Breast epithelium (tissue), 4 donors: Measurements from ENCODE around the gene GNB1L. TPM values are rescaled to one million over a fixed set of nuclear protein-coding genes. Genes with fewer than 3 reads are reported as not detected.

Experiments
- DNase-seq, 2 donors: peaks; one replicate each; pipeline ENCODE4 v3.0.0-alpha.2; 2019; ENCODE audit warnings: low spot score in 2 of 2
- H3K27ac ChIP-seq, 2 donors: fragments of 200-600 bp; sonication (generic) in 1 of 2; one replicate each; pipeline ENCODE4 v1.5.1; 2016 to 2019; ENCODE audit warnings: mild to moderate bottlenecking in 1 of 2
- H3K27me3 ChIP-seq, 2 donors: fragments of 200-600 bp; sonication (generic) in 1 of 2; one replicate each; pipeline versions ENCODE4 v1.5.1 to v1.6.0; 2017 to 2019; ENCODE audit warnings: control low read depth in 1 of 2, mild to moderate bottlenecking in 1 of 2
- H3K36me3 ChIP-seq: fragments of 200-600 bp; one replicate; pipeline ENCODE4 v1.5.1; 2019
- H3K4me1 ChIP-seq, 2 donors: fragments of 200-600 bp; sonication (generic); one replicate each; pipeline ENCODE4 v1.5.1; 2016 to 2019; ENCODE audit warnings: control low read depth in 1 of 2
- H3K4me3 ChIP-seq, 3 donors: fragments of 200-600 bp; sonication (generic); 1 replicate in 2 of 3; 2 replicates in 1 of 3; pipeline ENCODE4 v1.5.1; 2016 to 2019; ENCODE audit warnings: mild to moderate bottlenecking in 3 of 3, moderate library complexity in 2 of 3
- H3K9me3 ChIP-seq, 2 donors: fragments of 200-600 bp; sonication (generic) in 1 of 2; one replicate each; pipeline ENCODE4 v1.5.1; 2016 to 2019; ENCODE audit warnings: control low read depth in 1 of 2
- CTCF ChIP-seq, 3 donors: fragments of 450-650 bp; IDR thresholded peaks; one replicate each; pipeline ENCODE4 v1.5.1; 2016 to 2017; ENCODE audit warnings: antibody characterized with exemption in 3 of 3, mild to moderate bottlenecking in 3 of 3, moderate library complexity in 3 of 3
- POLR2A ChIP-seq: fragments of 450-650 bp; IDR thresholded peaks from one replicate; pipeline ENCODE4 v1.6.1; 2016; ENCODE audit warnings: antibody characterized with exemption, mild to moderate bottlenecking, moderate library complexity
- POLR2AphosphoS5 ChIP-seq, 3 donors: sonication (generic); formaldehyde crosslinking; IDR thresholded peaks; one replicate each; pipeline ENCODE4 v1.6.1; 2017; ENCODE audit warnings: antibody characterized with exemption in 3 of 3
- intact Hi-C: fragments of 100-400 bp; cut with DNase I; formaldehyde crosslinking; loops from one replicate; pipeline ENCODE4 v1.15.1; 2023; ENCODE audit warnings: low total_unique reads
- total RNA-seq, 3 donors: library from RNA; depleted of rRNA; stranded (reverse); fragments of >200 nt; gene quantifications; one replicate each; pipeline ENCODE4 v1.1.0, GENCODE V29; 2016

GNB1L gene
- total RNA-seq, 3 donors from 2014 or later = 5.6 to 8.2 (median 6.3) TPM

- intact Hi-C loops = no loop called here
- no peaks in the 10 kb centered on the region for H3K36me3 ChIP-seq
Measured at GRCh38 chr22:19889951-19890350, 35.3 kb upstream of the GNB1L start.

GRCh38 chr22:19888131-19888746 is 33.6 kb upstream of the GNB1L start:
- Histone ChIP-seq H3K9me3 (no peaks in the 10 kb centered on the region), H3K4me1 (peaks cover 0 to 14% of the 10 kb centered on the region in 2 donors), H3K36me3 (no peaks in the 10 kb centered on the region), H3K4me3 (no peak overlapping the region), H3K27ac (no peak overlapping the region), H3K27me3 (no peaks in the 10 kb centered on the region)
- DNase-seq = no peak
- intact Hi-C loops = no loop called here
- TF ChIP-seq CTCF (IDR thresholded peaks at IDR 0.05) = no peak
- no peak for TF ChIP-seq POLR2AphosphoS5 (IDR thresholded peaks at IDR 0.05)
- no peak for TF ChIP-seq POLR2A

More at GRCh38 chr22:19889951-19890350, 35.3 kb upstream of the GNB1L start:
- DNase-seq = no peak
- Histone ChIP-seq H3K4me3 (no peak overlapping the region), H3K27ac (no peak overlapping the region), H3K9me3 (no peaks in the 10 kb centered on the region), H3K27me3 (no peaks in the 10 kb centered on the region), H3K4me1 (peaks cover 0 to 14% of the 10 kb centered on the region in 2 donors)
- TF ChIP-seq CTCF (IDR thresholded peaks at IDR 0.05) (no peak), POLR2AphosphoS5 (IDR thresholded peaks at IDR 0.05) (no peak), POLR2A (no peak)

GRCh38 chr22:19887256-19887985 is 32.7 kb upstream of the GNB1L start:
- Histone ChIP-seq H3K4me1 (peaks cover 0 to 13% of the 10 kb centered on the region in 2 donors), H3K27me3 (no peaks in the 10 kb centered on the region), H3K4me3 (no peak overlapping the region), H3K9me3 (no peaks in the 10 kb centered on the region), H3K36me3 (no peaks in the 10 kb centered on the region), H3K27ac (peak overlapping the region; percentile 67 to 83)
- intact Hi-C loops = no loop called here
- TF ChIP-seq POLR2AphosphoS5 (IDR thresholded peaks at IDR 0.05) = no peak
- no peak for TF ChIP-seq POLR2A
- TF ChIP-seq CTCF (IDR thresholded peaks at IDR 0.05) = no peak
- DNase-seq = no peak

GRCh38 chr22:19886605-19887255 is 32.1 kb upstream of the GNB1L start:
- H3K4me3 ChIP-seq = no peak overlapping the region
- H3K9me3 ChIP-seq = no peaks in the 10 kb centered on the region
- no peaks in the 10 kb centered on the region for H3K27me3 ChIP-seq
- no peak for TF ChIP-seq POLR2A
- no peak for TF ChIP-seq POLR2AphosphoS5 (IDR thresholded peaks at IDR 0.05)
- TF ChIP-seq CTCF (IDR thresholded peaks at IDR 0.05) = no peak
- no peak for DNase-seq
- intact Hi-C loops = no loop called here
- H3K4me1 ChIP-seq = peaks cover 0 to 7% of the 10 kb centered on the region in 2 donors
- H3K27ac ChIP-seq = peak overlapping the region; percentile 67 to 83
- H3K36me3 ChIP-seq = no peaks in the 10 kb centered on the region
